Hepatocyte (in vitro differentiated cells): ENCODE measurements around the gene ARPP21. TPM values are rescaled to one million over a fixed set of nuclear protein-coding genes. Genes with fewer than 3 reads are reported as not detected.

Source experiments
- DNase-seq: peaks from one replicate; pipeline ENCODE4 v3.0.0-alpha.2; 2016; ENCODE audit warnings: low spot score
- H2AFZ ChIP-seq: fragments of 200-600 bp; sonication (generic); 2 replicates; pipeline ENCODE4 v1.6.0; 2016; ENCODE audit warnings: antibody characterized with exemption, mild to moderate bottlenecking
- H3K27ac ChIP-seq: fragments of 200-600 bp; sonication (generic); 2 replicates; pipeline ENCODE4 v1.5.1; 2016; ENCODE audit warnings: mild to moderate bottlenecking
- H3K27me3 ChIP-seq: fragments of 200-600 bp; sonication (generic); 2 replicates; pipeline ENCODE4 v1.6.1; 2016
- H3K36me3 ChIP-seq: fragments of 200-600 bp; sonication (generic); replicated peaks from 2 replicates; pipeline ENCODE4 v1.5.1; 2016; ENCODE audit warnings: low read depth; ENCODE audit not compliant: insufficient read depth
- H3K4me1 ChIP-seq: fragments of 200-600 bp; sonication (generic); 2 replicates; pipeline ENCODE4 v1.5.1; 2016; ENCODE audit warnings: mild to moderate bottlenecking, moderate library complexity; ENCODE audit not compliant: insufficient read depth
- H3K4me2 ChIP-seq: fragments of 200-600 bp; sonication (generic); 2 replicates; pipeline ENCODE4 v1.6.0; 2016
- H3K4me3 ChIP-seq: fragments of 200-600 bp; sonication (generic); 2 replicates; pipeline ENCODE4 v1.5.1; 2016; ENCODE audit warnings: mild to moderate bottlenecking
- H3K79me2 ChIP-seq: fragments of 200-600 bp; sonication (generic); 2 replicates; pipeline ENCODE4 v1.6.0; 2017; ENCODE audit warnings: mild to moderate bottlenecking
- H3K9me2 ChIP-seq: fragments of 200-600 bp; sonication (generic); replicated peaks from 2 replicates; pipeline ENCODE4 v1.6.0; 2017; ENCODE audit warnings: mild to moderate bottlenecking; ENCODE audit not compliant: insufficient read depth
- H3K9me3 ChIP-seq: fragments of 200-600 bp; sonication (generic); 2 replicates; pipeline ENCODE4 v1.5.1; 2016; ENCODE audit warnings: low read depth, mild to moderate bottlenecking
- H4K20me1 ChIP-seq: fragments of 200-600 bp; sonication (generic); 2 replicates; pipeline ENCODE4 v1.6.0; 2016; ENCODE audit warnings: mild to moderate bottlenecking; ENCODE audit not compliant: insufficient read depth, poor library complexity, severe bottlenecking
- EZH2 ChIP-seq: fragments of 200-600 bp; sonication (generic); IDR thresholded peaks from 2 replicates; pipeline ENCODE4 v1.6.1; 2016; ENCODE audit warnings: antibody characterized with exemption, mild to moderate bottlenecking, borderline replicate concordance
- EZH2phosphoT487 ChIP-seq: fragments of 200-600 bp; sonication (generic); IDR thresholded peaks from one replicate; pipeline ENCODE4 v1.6.1; 2018; ENCODE audit warnings: antibody characterized with exemption, mild to moderate bottlenecking, low read depth, moderate library complexity; ENCODE audit not compliant: unreplicated experiment, severe bottlenecking
- WGBS: methylation state at CpG from one replicate; pipeline ENCODE4 v1.1.6; 2016; ENCODE audit warnings: low lambda C conversion rate; ENCODE audit errors: missing lambda C conversion rate; 5-methylcytosine and 5-hydroxymethylcytosine counted together
- polyA plus RNA-seq: library from polyadenylated mRNA; unstranded; fragments of >200 nt; fragmentation: Nextera tagmentation; extraction: Ambion mirVana; gene quantifications from 2 replicates; pipeline ENCODE4 v1.2.1, GENCODE V29; 2016
- total RNA-seq: library from RNA; depleted of rRNA; stranded (reverse); fragments of >200 nt; gene quantifications from 2 replicates; pipeline ENCODE4 v1.2.3, GENCODE V29; 2014
- TF ChIP-seq, protein P1 (sequence below): fragments of 200-600 bp; sonication (generic); IDR thresholded peaks from 2 replicates; pipeline ENCODE4 v1.5.1; 2016; ENCODE audit warnings: antibody characterized with exemption, mild to moderate bottlenecking; ENCODE audit not compliant: poor library complexity

The ARPP21 gene
- total and polyA plus RNA-seq, 2 experiments from 2014 or later, result 0.19 TPM; not detected in 1

DNA sequence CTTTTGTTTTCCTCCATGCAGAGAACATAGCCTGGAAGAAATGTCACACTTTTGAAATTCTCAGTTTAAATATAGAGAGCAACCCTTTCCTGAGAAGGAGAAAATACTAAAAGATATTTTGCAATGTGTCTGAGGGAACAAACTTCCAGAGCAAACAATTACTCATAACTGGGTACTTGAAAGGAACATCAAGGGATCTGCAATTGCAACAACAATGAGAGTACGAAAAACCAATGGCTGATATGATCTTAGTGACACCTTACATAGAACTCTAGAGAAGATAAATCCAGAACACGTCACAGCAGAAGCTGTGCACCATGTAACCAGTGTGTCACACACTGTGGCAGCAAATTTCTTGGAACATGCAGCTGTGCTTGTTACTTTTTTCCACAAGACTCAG lies 14.6 kb upstream of the ARPP21 start:
- H3K79me2 ChIP-seq, result no peaks in the 10 kb centered on the region
- no peak overlapping the region for H3K4me3 ChIP-seq

DNA sequence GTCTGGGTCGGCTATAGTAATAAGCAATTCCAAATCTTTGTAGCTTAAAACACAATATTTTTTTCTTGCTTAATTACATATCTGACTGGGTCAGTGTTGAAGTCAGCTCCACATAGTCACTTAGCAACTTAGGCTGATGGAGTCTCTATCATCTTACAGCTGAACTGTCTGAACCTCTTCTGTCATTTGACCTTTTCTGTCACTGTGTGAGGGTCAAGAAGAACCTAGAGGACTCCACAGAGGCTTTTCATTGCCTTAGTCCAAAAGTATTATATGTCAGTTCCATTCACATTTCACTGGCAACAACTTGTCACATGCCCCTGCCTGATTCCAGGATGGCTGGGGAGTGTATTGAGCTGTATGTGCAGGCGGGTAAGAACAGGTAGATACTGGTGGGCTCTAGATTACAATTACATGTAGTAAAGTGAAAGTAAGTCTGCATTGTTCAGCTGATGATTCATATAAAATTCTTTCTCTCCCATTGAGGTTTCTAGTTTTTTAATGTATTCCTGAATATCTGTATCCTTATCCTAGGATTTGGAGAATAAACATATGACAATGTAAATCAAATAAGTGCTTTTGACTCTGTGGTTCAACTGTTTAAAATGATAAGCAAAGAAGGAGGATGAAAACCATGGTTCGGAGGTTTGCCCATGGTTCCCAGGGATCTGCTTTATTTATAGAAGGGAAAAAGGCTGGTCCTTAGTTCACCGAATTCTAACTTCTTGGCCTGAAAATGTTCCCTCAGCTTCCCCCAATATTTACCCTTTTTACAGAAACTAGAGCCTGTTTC lies 5.8 kb upstream of the ARPP21 start:
- H3K4me1 ChIP-seq, result no peaks in the 10 kb centered on the region
- no peaks in the 10 kb centered on the region for H3K9me2 ChIP-seq
- no peaks in the 10 kb centered on the region for H3K79me2 ChIP-seq
- H4K20me1 ChIP-seq, result no peaks in the 10 kb centered on the region
- TF ChIP-seq, protein P1, sequence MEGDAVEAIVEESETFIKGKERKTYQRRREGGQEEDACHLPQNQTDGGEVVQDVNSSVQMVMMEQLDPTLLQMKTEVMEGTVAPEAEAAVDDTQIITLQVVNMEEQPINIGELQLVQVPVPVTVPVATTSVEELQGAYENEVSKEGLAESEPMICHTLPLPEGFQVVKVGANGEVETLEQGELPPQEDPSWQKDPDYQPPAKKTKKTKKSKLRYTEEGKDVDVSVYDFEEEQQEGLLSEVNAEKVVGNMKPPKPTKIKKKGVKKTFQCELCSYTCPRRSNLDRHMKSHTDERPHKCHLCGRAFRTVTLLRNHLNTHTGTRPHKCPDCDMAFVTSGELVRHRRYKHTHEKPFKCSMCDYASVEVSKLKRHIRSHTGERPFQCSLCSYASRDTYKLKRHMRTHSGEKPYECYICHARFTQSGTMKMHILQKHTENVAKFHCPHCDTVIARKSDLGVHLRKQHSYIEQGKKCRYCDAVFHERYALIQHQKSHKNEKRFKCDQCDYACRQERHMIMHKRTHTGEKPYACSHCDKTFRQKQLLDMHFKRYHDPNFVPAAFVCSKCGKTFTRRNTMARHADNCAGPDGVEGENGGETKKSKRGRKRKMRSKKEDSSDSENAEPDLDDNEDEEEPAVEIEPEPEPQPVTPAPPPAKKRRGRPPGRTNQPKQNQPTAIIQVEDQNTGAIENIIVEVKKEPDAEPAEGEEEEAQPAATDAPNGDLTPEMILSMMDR, result no peak
- TF ChIP-seq EZH2phosphoT487 (no peak), EZH2 (no peak)
- no peak overlapping the region for H3K27ac ChIP-seq
- no peak overlapping the region for H2AFZ ChIP-seq
- peaks cover 16% of the 10 kb centered on the region for H3K27me3 ChIP-seq
- no peak for DNase-seq
- no peak overlapping the region for H3K4me3 ChIP-seq
- no peak overlapping the region for H3K4me2 ChIP-seq
- H3K36me3 ChIP-seq, result no peaks in the 10 kb centered on the region
- 73% methylated on average over 4 of the region's 4 CpGs for WGBS
- no peaks in the 10 kb centered on the region for H3K9me3 ChIP-seq

More for the DNA sequence above, 14.6 kb upstream of the ARPP21 start:
- no peaks in the 10 kb centered on the region for H3K36me3 ChIP-seq
- DNase-seq, result peak; percentile 4
- H2AFZ ChIP-seq, result no peak overlapping the region
- no peaks in the 10 kb centered on the region for H3K9me2 ChIP-seq
- H4K20me1 ChIP-seq, result no peaks in the 10 kb centered on the region
- no peaks in the 10 kb centered on the region for H3K27me3 ChIP-seq
- 50% methylated on average over 2 of the region's 2 CpGs for WGBS
- no peak overlapping the region for H3K27ac ChIP-seq
- TF ChIP-seq, protein P1, result no peak
- no peak for TF ChIP-seq EZH2
- TF ChIP-seq EZH2phosphoT487, result no peak
- H3K9me3 ChIP-seq, result no peaks in the 10 kb centered on the region
- H3K4me1 ChIP-seq, result no peaks in the 10 kb centered on the region
- H3K4me2 ChIP-seq, result no peak overlapping the region

DNA sequence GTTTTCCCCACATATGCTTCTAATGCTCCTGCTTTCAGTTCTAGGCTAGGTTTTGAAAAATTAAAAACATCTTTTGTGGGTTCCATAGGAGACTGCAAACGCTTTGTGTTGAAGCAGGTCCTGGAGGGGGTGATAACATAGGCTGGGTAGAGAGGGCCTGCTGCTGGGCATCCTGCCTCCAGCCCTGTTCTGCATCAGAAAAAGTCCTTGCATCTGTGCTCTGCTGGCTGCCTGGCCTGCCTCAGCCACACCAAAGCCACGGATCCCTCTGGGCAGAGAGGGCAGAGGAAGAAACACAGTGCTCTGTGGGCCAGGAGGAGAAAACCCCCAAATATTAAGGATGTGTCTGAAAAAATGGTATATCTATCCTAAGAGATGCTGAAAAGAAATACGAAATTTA lies 3.9 kb upstream of the ARPP21 start:
- H4K20me1 ChIP-seq, result no peaks in the 10 kb centered on the region
- no peak overlapping the region for H3K4me3 ChIP-seq
- H3K27me3 ChIP-seq, result peaks cover 33% of the 10 kb centered on the region
- TF ChIP-seq EZH2phosphoT487 (no peak), EZH2 (no peak)
- TF ChIP-seq, protein P1, result no peak
- H3K4me2 ChIP-seq, result no peak overlapping the region
- 69% methylated on average over 3 of the region's 3 CpGs for WGBS
- no peaks in the 10 kb centered on the region for H3K9me2 ChIP-seq
- H3K79me2 ChIP-seq, result no peaks in the 10 kb centered on the region
- no peak overlapping the region for H2AFZ ChIP-seq
- no peak for DNase-seq
- H3K36me3 ChIP-seq, result no peaks in the 10 kb centered on the region
- no peak overlapping the region for H3K27ac ChIP-seq
- H3K4me1 ChIP-seq, result peaks cover 3% of the 10 kb centered on the region
- H3K9me3 ChIP-seq, result no peaks in the 10 kb centered on the region
